ENCODE measurements around the gene CAV3. TPM values are rescaled to one million over a fixed set of nuclear protein-coding genes. Genes with fewer than 3 reads are reported as not detected.

The CAV3 gene
- total RNA-seq, 1 donor from 2014 or later = not detected

DNA sequence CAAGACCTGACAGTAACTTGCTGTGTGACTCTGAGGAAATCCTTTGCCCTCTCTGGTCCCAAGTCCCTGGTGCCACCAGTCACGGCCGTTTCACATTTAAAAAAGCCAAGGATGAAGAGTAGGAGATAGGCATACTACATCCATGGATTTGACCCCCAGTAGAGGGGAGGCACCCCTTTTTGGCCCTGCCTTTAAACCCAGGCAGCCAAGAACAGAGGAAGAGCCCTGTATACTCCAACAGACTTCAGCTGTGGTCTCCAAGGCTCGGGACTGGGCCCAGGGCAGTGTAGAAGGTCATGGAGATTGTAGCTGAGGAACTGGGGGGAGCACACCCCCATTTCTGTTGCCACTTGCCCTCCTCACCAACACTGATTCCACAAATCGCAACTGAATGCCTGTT, 3.7 kb downstream of the CAV3 start:
- Mint-ChIP-seq H3K9me3 (ENCODE audit: unreplicated experiment) (no peaks in the 10 kb centered on the region), H3K27me3 (ENCODE audit: unreplicated experiment) (peaks cover 9% of the 10 kb centered on the region), H3K27ac (ENCODE audit: unreplicated experiment) (no peak overlapping the region), H3K4me3 (ENCODE audit: unreplicated experiment) (no peak overlapping the region), H3K4me1 (ENCODE audit: unreplicated experiment) (peaks cover 4% of the 10 kb centered on the region), H3K36me3 (ENCODE audit: low read depth, unreplicated experiment) (no peaks in the 10 kb centered on the region)
- TF ChIP-seq, protein P1, sequence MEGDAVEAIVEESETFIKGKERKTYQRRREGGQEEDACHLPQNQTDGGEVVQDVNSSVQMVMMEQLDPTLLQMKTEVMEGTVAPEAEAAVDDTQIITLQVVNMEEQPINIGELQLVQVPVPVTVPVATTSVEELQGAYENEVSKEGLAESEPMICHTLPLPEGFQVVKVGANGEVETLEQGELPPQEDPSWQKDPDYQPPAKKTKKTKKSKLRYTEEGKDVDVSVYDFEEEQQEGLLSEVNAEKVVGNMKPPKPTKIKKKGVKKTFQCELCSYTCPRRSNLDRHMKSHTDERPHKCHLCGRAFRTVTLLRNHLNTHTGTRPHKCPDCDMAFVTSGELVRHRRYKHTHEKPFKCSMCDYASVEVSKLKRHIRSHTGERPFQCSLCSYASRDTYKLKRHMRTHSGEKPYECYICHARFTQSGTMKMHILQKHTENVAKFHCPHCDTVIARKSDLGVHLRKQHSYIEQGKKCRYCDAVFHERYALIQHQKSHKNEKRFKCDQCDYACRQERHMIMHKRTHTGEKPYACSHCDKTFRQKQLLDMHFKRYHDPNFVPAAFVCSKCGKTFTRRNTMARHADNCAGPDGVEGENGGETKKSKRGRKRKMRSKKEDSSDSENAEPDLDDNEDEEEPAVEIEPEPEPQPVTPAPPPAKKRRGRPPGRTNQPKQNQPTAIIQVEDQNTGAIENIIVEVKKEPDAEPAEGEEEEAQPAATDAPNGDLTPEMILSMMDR (IDR thresholded peaks at IDR 0.05; ENCODE audit: unreplicated experiment) = no peak
- DNase-seq (ENCODE audit: low spot score) = no peak

DNA sequence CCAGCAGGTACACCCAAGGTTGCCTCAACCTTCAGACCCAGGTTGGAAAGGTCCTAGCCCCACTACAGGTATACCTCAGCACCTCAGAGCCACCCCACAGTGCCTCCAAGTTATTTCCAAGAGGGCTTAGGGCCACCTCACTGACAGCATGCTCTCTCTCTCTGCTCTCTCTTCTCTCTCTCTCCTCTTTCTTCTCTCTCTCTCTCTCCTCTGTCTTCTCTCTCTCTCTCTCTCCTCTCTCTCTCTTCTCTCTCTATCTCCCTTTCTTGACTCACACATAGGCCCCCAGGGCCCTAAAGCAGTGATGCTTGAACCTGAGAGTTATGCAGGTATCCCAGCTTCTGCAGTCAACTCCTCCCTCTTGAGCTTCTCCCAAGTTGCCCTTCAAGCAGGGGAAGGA, 4.2 kb downstream of the CAV3 start:
- Mint-ChIP-seq H3K4me3 (ENCODE audit: unreplicated experiment) (no peak overlapping the region), H3K4me1 (ENCODE audit: unreplicated experiment) (no peaks in the 10 kb centered on the region), H3K36me3 (ENCODE audit: low read depth, unreplicated experiment) (no peaks in the 10 kb centered on the region), H3K9me3 (ENCODE audit: unreplicated experiment) (no peaks in the 10 kb centered on the region), H3K27me3 (ENCODE audit: unreplicated experiment) (peaks cover 9% of the 10 kb centered on the region), H3K27ac (ENCODE audit: unreplicated experiment) (no peak overlapping the region)
- TF ChIP-seq, protein P1 (IDR thresholded peaks at IDR 0.05; ENCODE audit: unreplicated experiment) = no peak
- no peak for DNase-seq (ENCODE audit: low spot score)

DNA sequence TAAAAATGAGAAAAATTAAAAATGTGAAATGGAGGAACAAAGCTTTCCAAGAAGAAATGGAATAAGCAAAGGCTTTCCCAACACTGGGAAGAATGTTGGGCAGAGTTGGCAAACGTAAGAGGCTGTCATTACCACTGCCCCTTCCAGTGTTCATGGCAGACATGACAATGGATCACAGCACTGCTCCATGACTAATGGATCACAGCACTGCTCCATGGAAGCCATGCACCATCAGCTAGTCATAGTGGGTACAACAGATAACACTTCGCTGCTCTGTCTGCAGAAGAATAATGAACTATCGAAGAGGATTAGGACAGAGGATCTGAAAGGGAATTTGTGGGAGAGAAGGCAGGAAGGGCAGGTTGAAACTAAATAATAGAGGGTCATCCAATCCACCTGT, 5.0 kb downstream of the CAV3 start:
- TF ChIP-seq, protein P1 (IDR thresholded peaks at IDR 0.05; ENCODE audit: unreplicated experiment) = no peak
- DNase-seq (ENCODE audit: low spot score) = no peak
- Mint-ChIP-seq H3K9me3 (ENCODE audit: unreplicated experiment) (no peaks in the 10 kb centered on the region), H3K36me3 (ENCODE audit: low read depth, unreplicated experiment) (no peaks in the 10 kb centered on the region), H3K4me3 (ENCODE audit: unreplicated experiment) (no peak overlapping the region), H3K27ac (ENCODE audit: unreplicated experiment) (no peak overlapping the region), H3K4me1 (ENCODE audit: unreplicated experiment) (no peaks in the 10 kb centered on the region), H3K27me3 (ENCODE audit: unreplicated experiment) (peaks cover 7% of the 10 kb centered on the region)

DNA sequence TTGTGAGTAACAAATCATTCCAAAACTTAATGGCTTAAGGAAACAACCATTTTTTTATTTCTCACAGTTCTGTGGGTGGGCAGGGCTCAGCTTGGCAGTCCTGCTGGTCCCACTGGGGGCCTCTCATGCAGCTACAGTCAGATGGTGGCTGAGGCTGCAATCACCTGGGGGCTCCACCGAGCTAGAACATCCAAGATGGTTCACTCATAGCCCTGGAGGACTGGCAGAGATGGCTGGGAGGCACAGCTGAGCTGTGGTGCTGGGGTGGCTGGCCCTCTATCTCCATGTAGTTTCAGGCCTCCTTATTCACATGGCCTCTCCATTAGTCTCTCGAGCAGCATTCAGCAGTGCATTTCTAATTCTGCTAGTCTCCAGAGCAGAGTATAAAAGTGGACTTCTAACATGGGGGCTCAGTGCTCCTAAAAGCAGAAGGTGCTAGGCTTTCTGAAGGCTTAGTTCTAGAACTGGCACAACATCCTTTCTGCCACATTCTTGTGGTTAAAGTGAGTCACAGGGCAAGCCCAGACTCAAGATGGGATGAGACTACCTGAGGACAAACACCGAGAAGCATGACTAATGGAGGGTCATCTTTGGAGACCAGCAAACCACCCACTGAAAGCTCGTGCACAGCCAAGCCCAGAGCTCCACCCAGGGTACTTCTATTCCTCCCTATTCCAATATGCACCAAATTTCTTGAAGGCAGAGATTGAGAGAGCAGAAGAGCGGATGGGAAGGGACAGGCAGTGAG, 6.3 kb downstream of the CAV3 start:
- no peak overlapping the region for H3K4me3 Mint-ChIP-seq (ENCODE audit: unreplicated experiment)
- DNase-seq (ENCODE audit: low spot score) = no peak
- TF ChIP-seq, protein P1 (IDR thresholded peaks at IDR 0.05; ENCODE audit: unreplicated experiment) = no peak
- H3K9me3 Mint-ChIP-seq (ENCODE audit: unreplicated experiment) = no peaks in the 10 kb centered on the region
- H3K36me3 Mint-ChIP-seq (ENCODE audit: low read depth, unreplicated experiment) = no peaks in the 10 kb centered on the region
- H3K27me3 Mint-ChIP-seq (ENCODE audit: unreplicated experiment) = peaks cover 5% of the 10 kb centered on the region
- H3K27ac Mint-ChIP-seq (ENCODE audit: unreplicated experiment) = no peak overlapping the region
- H3K4me1 Mint-ChIP-seq (ENCODE audit: unreplicated experiment) = no peaks in the 10 kb centered on the region

DNA sequence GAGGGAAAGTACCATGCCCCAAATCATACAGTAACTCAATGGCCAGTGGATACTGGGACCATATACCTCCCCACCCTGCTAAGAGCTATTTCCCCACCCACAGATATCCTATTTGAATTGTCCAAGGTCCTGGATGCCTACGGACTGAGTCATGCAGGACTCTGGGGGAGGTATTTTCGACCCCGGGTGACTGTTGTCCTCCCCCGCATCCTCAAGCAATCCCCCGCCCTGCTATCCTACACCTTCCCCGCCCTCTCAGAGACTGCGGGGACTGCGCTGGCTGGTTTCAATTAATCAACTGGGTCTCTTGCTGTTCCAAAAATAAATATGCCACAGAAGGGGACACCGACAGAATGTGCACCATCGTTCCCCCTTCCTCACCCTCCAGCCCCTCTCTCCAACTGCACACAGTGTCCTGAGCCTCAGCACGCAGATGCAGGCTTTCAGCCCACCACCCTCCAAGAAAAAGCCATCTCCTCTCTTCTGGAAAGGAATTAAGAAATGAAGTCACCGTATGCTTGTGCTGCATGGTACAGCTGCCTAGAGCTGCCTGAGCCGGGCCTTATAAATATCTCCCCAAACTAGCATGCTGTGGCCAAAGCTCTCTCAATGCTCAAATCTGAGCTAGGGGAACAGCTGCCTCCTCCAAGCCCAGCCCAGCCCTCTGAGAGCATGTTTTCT, 8.1 kb downstream of the CAV3 start:
- TF ChIP-seq, protein P1 (IDR thresholded peaks at IDR 0.05; ENCODE audit: unreplicated experiment) = no peak
- DNase-seq (ENCODE audit: low spot score) = no peak
- Mint-ChIP-seq H3K4me3 (ENCODE audit: unreplicated experiment) (no peak overlapping the region), H3K27ac (ENCODE audit: unreplicated experiment) (no peak overlapping the region), H3K27me3 (ENCODE audit: unreplicated experiment) (peaks cover 3% of the 10 kb centered on the region), H3K4me1 (ENCODE audit: unreplicated experiment) (no peaks in the 10 kb centered on the region), H3K36me3 (ENCODE audit: low read depth, unreplicated experiment) (no peaks in the 10 kb centered on the region), H3K9me3 (ENCODE audit: unreplicated experiment) (no peaks in the 10 kb centered on the region)
